Occipital lobe (tissue), 2 donors: Measurements from ENCODE around the gene MTUS2. TPM values are rescaled to one million over a fixed set of nuclear protein-coding genes. Genes with fewer than 3 reads are reported as not detected.
"Not testable (repeated sequence)": the region's sequence is repeated elsewhere in the genome, so short reads cannot be mapped to it uniquely, and the experiment has no call there.

ENCODE experiments used
- DNase-seq: peaks from one replicate; lab custom pipeline; 2025; lab: John Stamatoyannopoulos, UW
- total RNA-seq: library from RNA; depleted of rRNA; stranded (reverse); fragments of >200 nt; gene quantifications from one replicate; pipeline ENCODE4 v1.2.3, GENCODE V29; 2014

Gene MTUS2
- total RNA-seq, 1 donor from 2014 or later: 3.6 TPM

- no peak for DNase-seq
These were observed 342.6 kb downstream of the MTUS2 start for GRCh38 chr13:29162638-29163235.

DNA sequence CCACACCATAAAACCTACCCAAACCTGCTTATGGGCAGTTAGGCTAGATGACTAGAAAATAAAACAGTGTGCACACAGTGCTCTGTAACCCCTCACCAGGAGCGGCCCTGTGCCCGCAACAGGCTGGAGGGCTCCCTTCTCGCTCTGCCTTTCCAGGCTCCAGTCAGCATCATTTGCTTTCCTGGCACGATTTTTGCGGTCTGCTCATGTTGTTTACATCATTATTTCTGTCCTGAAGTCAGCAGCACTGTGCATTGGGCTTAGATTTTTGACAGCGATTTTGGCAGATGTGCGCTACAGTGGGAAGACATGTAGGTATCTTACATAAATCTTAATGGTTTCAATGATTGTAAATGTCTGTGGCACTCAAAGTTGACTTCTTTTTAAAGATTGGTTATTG lies 344.0 kb downstream of the MTUS2 start:
- no peak for DNase-seq

GRCh38 chr13:29165216-29165615 lies 345.1 kb downstream of the MTUS2 start:
- no peak for DNase-seq

GRCh38 chr13:29165840-29166239 lies 345.7 kb downstream of the MTUS2 start:
- no peak for DNase-seq

GRCh38 chr13:29170436-29171082 lies 350.4 kb downstream of the MTUS2 start:
- no peak for DNase-seq

DNA sequence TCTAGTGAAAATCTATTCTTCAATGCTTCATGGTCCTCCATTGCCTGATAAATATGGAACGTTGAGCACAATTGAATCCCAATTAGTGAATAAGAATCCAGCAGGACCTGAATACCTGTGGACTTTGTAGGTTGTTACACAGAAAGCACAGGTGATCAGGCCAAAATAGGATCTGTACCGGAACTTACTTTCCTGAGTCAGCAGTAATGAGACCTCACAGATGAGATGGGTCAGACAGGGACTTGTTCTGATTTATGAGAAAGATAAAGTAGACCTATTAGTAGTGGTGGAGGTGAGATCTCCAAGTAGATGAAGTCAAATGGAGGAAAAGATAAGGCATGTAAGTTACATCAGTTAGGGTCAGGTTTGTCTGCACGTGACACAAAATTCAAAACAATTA lies 351.1 kb downstream of the MTUS2 start:
- DNase-seq: no peak

- no peak for DNase-seq
These were observed 354.0 kb downstream of the MTUS2 start for GRCh38 chr13:29174093-29174492.

DNA sequence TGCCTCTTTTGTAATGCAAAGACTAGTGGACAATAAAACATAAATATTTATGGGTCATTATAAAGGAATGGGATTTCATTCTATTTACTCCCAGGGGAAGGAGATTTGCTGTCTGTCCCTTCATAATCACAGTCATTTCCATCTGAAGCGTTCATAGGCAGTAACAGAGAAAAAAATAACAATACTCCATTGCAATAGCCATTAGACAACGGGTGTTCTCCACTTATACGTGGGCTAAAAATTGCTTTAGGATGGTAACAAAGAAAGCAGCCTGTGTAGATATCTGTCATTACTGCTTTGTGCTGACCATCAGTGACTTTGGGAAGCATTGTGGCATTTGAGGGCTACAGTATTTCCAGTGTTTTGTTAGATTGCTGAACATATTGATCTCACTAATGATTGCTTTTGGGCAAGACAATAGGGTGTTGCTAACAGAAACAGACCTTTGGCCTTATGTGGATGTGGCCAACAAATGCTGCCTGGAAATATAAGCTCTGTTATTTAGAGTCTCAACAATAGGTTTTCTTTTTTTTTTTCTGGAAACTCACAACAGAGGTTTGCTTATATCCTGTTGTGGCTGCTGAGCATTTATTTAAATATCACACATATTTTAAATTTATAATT lies 355.2 kb downstream of the MTUS2 start:
- DNase-seq: no peak

DNA sequence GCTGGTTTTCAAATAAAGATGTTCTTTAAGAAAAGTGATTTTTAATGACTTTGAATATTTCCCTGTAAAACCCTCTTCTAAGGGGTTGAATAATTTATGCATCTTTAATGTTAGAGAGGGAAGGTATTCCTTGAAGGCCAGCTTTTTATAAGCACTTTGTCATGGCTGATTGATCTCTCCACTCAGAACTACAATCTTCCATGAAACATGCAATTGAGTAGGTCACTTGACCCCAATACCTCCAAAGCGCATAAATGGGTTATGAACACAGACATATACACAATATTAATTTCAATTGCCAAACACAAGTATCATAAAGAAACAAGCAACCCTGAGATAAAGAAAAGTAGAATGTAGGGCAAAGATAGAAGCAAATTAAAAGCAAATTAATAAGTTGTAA lies 359.9 kb downstream of the MTUS2 start:
- no peak for DNase-seq

DNA sequence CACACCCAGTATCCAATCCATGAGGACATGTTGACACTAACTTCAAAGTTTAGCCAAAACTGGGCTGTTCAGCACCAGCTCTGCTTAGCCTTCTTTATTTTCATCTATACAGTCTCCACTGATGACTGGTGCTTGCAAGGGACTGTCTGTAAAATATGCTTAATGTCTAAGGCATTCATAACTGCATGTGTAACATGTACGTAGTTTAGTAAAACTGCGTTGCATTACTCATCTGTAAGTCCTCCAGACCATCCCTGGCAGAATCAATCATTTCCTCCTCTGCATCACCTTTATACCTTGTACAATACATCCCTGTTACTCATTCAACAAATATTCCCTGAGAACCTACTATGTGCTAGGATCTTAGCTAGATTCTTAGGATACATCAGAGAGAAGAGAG lies 362.1 kb downstream of the MTUS2 start:
- DNase-seq: no peak

GRCh38 chr13:29185926-29186325 lies 365.8 kb downstream of the MTUS2 start:
- DNase-seq: no peak

DNA sequence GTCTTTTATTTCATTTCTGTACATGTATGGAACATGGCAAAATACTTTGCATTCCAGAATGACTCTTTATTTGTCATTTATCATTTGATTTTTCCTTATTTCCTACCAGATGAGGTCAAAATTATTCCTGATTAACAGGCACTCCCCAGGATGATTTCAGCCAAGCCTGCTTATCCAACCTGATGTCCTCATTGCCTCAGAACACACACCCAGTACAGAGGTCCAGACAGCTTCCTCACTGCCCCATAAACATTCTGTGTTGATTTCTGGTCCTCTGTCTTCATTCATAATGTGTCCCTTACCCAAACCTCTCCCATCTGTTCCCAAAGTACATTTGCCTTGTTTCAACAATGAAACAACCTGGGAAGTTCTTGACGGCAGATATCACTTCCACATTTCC lies 367.4 kb downstream of the MTUS2 start:
- no peak for DNase-seq

DNA sequence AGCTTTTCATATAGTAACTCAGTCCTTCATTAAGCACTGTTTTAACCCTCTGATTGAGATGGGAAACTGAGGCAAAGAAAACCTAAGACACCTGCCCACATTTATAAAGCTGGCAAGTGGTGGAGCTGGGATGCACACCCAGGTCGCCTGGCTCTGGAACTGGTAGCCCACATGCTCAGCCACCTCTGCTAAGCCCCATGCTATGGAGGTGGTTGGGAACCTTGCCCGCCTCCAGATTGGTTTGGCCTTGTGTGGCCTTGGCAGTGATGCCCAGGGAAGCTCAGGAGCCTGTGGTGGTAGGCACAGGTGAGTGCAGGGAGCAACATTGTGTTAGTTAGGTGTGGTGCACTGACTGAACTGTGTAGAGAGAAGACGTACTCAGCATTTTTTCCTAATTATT lies 370.2 kb downstream of the MTUS2 start:
- no peak for DNase-seq

DNA sequence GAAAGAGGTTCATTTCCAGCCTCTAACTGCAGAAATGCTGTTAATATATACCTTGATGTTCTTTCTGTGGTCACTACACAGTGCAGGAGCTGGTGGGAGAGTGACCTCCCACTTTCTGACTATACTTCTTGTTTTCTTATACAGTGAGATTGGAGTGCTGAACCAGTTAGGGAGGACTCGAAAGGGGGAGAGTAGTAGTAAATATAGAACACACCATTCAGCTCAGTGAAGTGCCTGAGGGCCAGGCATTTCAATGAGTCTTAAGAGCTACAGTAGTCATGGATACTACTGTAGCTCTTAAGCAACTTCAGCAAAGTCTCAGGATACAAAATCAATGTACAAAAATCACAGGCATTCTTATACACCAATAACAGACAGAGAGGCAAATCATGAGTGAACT lies 372.9 kb downstream of the MTUS2 start:
- no peak for DNase-seq

DNA sequence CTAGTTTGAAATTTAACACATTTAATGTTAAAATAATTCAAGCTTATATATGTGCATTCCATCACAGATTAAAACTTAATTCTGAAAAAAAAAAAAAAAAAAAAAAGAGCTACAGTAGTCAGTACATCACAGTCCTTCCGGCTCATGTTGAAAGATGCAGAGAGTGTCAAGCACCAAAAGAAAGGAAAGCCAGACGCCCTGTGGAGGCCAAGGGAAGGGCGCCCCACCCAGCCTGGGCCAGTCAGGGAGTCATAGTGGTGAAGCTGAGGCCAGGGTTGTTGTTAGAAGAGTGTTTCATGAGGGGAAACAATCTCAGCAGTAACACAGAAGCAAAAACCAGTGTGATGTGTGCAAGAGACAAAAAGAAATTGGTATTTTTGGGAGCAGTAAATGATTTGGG lies 375.3 kb downstream of the MTUS2 start:
- no peak for DNase-seq

DNA sequence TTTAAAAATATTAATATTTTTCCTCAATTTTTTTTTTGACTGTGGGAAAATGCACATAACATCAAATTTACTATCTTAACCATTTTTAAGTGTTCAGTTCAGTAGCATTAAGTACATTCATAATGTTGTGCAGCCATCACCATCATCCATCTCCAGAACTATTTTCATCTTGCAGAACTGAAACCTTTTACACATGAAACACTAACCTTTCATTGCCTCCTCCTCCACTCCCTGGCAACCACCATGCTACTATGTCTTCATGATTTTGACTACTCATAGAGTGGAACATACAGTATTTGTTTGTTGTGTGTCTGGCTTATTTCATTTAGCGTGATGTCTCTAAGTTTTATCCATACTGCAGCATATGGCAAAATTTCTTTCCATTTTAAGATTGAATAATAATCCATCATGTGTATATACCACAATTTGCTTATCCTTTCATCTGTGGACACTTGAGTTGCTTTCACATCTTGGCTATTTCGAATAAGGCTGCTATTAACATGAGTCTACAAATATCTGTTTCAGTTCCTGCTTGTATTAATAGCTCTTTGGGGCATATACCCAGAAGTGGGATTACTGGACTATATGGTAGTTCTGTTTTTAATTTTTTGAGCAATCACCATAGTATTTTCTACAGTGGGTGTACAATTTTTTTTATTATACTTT lies 376.4 kb downstream of the MTUS2 start:
- DNase-seq: no peak

DNA sequence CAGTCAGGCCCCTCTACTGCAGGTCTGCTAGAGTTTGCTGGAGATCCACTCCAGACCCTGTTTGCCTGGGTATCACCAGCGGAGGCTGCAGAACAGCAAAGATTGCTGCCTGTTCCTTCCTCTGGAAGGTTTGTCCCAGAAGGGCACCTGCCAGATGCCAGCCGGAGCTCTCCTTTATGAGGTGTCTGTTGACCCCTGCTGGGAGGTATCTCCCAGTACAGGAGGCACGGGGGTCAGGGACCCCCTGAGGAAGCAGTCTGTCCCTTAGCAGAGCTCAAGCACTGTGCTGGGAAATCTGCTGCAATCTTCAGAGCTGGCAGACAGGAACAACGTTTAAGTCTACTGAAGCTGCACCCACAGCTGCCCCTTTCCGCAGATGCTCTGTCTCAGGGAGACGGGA lies 382.6 kb downstream of the MTUS2 start:
- DNase-seq: not testable (repeated sequence)

DNA sequence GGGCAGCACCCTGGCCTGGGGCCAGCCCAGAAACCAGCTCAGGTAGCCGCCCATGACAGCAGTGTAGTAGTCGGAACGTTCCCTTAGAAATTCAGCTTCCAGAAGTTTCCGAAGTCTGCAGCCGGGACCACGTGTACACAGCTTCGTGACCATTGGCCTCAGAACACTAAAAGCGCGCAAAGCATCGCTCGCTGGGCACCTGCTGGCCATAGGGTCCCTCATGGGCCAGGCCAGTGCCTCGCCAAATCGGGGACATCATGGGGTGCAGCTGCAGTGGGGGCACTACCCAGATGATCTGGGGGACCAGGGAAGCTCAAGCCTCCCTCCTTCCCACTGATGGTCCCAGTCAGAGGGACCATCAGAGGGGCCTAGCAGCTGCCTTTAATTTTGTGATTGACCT lies 384.5 kb downstream of the MTUS2 start:
- DNase-seq: no peak

GRCh38 chr13:29210676-29211075 lies 390.5 kb downstream of the MTUS2 start:
- DNase-seq: no peak

DNA sequence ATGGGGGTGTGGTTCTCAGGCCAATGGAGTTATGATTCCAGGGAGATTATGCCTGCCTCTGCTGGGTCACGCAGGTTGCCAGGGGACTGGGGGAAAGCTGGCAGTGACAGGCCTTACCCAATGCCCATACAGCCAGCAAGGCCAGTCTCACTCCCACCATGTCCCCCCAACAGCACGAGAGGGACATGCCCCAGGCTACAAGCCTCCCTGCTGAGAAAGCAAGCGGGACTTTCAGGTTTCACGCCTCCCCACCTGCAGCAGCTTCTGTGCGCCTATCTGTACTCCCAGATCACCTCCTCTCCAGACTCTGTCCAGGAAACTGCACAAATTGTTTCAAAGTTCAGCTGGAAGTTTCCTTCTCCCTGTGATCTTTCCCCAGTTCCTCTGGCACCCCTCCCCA lies 391.0 kb downstream of the MTUS2 start:
- DNase-seq: not testable (repeated sequence)

- no peak for DNase-seq
These were observed 402.3 kb downstream of the MTUS2 start for GRCh38 chr13:29222458-29222857.

GRCh38 chr13:29224206-29224605 lies 404.1 kb downstream of the MTUS2 start:
- DNase-seq: no peak

DNA sequence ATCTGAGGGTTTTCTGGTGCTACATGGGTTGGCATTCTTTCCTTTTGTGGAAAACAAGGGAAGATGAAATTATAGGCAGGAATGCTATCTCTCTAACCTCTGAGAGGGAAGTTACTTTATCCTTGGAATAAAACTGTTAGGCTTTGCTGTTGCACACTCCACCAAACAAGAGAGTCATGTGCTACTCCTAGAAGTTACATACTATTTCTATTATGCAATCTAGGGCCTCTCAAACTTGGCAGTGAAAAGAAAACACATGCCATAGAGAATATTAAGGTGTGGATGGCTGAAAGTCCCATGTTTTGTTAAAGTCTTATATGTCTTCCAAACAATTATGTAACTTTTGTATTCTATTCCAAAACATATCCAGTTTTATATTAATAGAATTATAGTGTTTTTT lies 407.4 kb downstream of the MTUS2 start:
- no peak for DNase-seq
